ENCODE results near the gene DEPDC1. TPM values are rescaled to one million over a fixed set of nuclear protein-coding genes. Genes with fewer than 3 reads are reported as not detected.

The DEPDC1 gene
- total RNA-seq, 4 donors from 2014 or later: not detected

DNA sequence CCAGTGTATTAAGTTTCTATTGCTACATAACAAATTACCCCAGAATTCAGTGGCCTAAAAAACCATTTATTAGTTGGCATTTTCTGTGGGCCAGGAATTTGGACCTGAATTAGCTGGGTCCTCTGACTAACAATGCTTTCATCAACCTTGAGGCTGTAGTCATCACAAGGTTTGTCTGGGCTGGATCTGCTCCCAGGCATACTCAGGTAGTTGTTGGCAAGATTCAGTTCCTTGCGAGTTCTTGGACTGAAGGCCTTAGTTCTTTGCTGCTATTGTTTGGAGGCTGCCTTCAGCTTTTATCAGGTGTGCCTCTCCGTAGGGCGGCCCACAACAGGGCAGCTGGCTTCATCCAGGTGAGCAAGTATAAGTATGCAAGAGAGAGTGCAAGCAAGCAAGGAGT lies 31.4 kb upstream of the DEPDC1 start:
- Histone ChIP-seq H3K27me3 (no peaks in the 10 kb centered on the region), H3K9me3 (peaks cover 0 to 5% (median 2%) of the 10 kb centered on the region in 4 donors), H3K27ac (no peak overlapping the region), H3K36me3 (no peaks in the 10 kb centered on the region), H3K4me3 (no peak overlapping the region), H3K4me1 (no peaks in the 10 kb centered on the region)
- 100% methylated on average over 3 of the region's 3 CpGs for WGBS, 2 donors
- no peak for DNase-seq (ENCODE audit: low spot score in 2 of 2)
- no peak for TF ChIP-seq POLR2A (IDR thresholded peaks at IDR 0.05)
- TF ChIP-seq, protein P1, sequence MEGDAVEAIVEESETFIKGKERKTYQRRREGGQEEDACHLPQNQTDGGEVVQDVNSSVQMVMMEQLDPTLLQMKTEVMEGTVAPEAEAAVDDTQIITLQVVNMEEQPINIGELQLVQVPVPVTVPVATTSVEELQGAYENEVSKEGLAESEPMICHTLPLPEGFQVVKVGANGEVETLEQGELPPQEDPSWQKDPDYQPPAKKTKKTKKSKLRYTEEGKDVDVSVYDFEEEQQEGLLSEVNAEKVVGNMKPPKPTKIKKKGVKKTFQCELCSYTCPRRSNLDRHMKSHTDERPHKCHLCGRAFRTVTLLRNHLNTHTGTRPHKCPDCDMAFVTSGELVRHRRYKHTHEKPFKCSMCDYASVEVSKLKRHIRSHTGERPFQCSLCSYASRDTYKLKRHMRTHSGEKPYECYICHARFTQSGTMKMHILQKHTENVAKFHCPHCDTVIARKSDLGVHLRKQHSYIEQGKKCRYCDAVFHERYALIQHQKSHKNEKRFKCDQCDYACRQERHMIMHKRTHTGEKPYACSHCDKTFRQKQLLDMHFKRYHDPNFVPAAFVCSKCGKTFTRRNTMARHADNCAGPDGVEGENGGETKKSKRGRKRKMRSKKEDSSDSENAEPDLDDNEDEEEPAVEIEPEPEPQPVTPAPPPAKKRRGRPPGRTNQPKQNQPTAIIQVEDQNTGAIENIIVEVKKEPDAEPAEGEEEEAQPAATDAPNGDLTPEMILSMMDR (IDR thresholded peaks at IDR 0.05): no peak

DNA sequence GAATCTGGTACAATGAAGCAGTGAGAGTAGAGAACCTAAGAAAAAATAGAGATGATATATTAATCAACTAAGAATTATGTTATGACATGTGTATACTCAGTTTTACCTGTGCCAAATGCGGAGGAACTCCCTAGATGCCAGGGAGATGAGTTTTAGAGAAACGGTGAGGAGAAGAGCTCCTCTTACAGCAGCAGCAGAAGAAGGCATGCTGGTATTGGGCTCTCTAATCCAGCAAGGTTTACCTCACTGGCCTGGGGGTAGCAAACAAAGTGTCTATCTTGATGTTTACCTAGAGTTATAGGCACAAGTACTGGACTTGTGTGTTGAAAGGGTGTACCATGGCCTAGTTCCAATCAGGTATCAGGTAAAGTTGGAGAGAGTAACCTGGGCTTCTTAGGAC lies 28.9 kb upstream of the DEPDC1 start:
- Histone ChIP-seq H3K4me3 (no peak overlapping the region), H3K4me1 (no peaks in the 10 kb centered on the region), H3K27me3 (no peaks in the 10 kb centered on the region), H3K9me3 (peaks cover 0 to 1% (median 0%) of the 10 kb centered on the region in 4 donors), H3K27ac (no peak overlapping the region), H3K36me3 (no peaks in the 10 kb centered on the region)
- DNase-seq (ENCODE audit: low spot score in 2 of 2): no peak
- 86 to 91% methylated on average over 2 of the region's 2 CpGs for WGBS, 2 donors
- TF ChIP-seq, protein P1 (IDR thresholded peaks at IDR 0.05): no peak
- no peak for TF ChIP-seq POLR2A (IDR thresholded peaks at IDR 0.05)
- no peak for TF ChIP-seq EP300 (IDR thresholded peaks at IDR 0.05)

DNA sequence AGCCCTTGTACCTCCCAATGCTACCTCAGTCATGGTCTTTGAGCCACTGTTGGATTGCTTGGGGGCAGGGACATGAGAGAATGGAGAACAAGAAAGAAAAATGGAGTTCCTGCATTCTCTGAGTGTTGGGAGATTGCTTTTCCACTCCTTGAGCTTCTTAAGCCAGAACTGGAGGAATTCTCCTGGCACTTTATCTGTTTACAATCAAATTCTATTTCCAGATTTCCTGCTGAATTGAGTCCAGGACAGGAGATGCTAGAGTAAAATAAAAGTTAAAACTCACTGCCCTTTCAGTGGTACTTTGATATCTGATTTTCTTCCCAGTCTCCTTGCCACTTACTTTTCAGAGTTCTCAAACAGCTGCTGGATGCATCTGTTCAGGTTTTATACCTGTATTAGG lies 24.4 kb upstream of the DEPDC1 start:
- DNase-seq (ENCODE audit: low spot score in 2 of 2): no peak
- TF ChIP-seq, protein P1 (IDR thresholded peaks at IDR 0.05): no peak
- TF ChIP-seq POLR2A (IDR thresholded peaks at IDR 0.05) (no peak), EP300 (IDR thresholded peaks at IDR 0.05) (no peak)
- no peaks in the 10 kb centered on the region for H3K36me3 ChIP-seq
- no peaks in the 10 kb centered on the region for H3K4me1 ChIP-seq
- no peak overlapping the region for H3K27ac ChIP-seq
- H3K27me3 ChIP-seq: no peaks in the 10 kb centered on the region
- H3K4me3 ChIP-seq: no peak overlapping the region
- H3K9me3 ChIP-seq: no peaks in the 10 kb centered on the region

DNA sequence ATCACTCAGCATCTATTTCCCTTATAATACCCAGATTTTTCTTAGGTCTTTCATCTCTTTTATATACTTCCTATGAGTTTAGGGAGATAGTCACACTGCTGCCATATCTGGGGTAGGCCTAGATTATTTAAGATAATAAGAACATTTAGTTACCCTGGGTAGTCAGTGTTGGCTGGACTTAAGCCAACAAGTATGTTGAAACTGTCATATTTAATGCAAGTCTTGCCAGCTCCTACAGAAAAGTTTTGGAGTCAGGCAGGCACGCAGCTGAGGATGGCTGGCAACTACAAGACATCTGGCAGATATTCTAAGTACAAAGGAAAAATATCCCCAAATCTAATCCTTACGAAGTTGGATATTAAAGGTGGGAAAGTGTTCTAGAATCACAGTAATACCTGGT lies 19.2 kb upstream of the DEPDC1 start:
- no peaks in the 10 kb centered on the region for H3K9me3 ChIP-seq
- no peaks in the 10 kb centered on the region for H3K4me1 ChIP-seq
- no peak overlapping the region for H3K4me3 ChIP-seq
- TF ChIP-seq, protein P1 (IDR thresholded peaks at IDR 0.05): no peak
- TF ChIP-seq EP300 (IDR thresholded peaks at IDR 0.05) (no peak), POLR2A (IDR thresholded peaks at IDR 0.05) (no peak)
- no peaks in the 10 kb centered on the region for H3K27me3 ChIP-seq
- DNase-seq (ENCODE audit: low spot score in 2 of 2): no peak
- 43 to 61% methylated on average over 2 of the region's 2 CpGs for whole genome bisulfite sequencing, 2 donors
- no peaks in the 10 kb centered on the region for H3K36me3 ChIP-seq
- H3K27ac ChIP-seq: no peak overlapping the region

DNA sequence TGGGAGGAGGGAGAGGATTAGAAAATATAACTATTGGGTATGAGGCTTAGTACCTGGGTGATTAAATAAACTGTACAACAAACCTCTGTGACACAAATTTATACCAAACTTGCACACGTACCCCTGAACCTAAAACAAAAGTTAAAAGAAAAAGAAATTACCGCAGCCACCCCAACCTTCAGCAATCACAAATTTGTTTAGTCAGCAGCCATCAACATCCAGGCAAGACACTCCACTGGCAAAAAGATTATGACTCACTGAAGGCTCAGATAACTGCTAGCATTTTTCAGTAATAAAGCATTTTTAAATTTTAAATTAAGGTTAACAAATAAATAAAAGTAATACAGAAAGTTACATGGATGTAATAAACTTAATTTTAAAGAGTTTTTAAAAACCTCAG lies 14.4 kb upstream of the DEPDC1 start:
- TF ChIP-seq, protein P1 (IDR thresholded peaks at IDR 0.05): no peak
- TF ChIP-seq POLR2A (IDR thresholded peaks at IDR 0.05) (no peak), EP300 (IDR thresholded peaks at IDR 0.05) (no peak)
- Histone ChIP-seq H3K27me3 (no peaks in the 10 kb centered on the region), H3K27ac (no peak overlapping the region), H3K9me3 (no peaks in the 10 kb centered on the region), H3K36me3 (no peaks in the 10 kb centered on the region), H3K4me3 (no peak overlapping the region), H3K4me1 (no peaks in the 10 kb centered on the region)
- no peak for DNase-seq (ENCODE audit: low spot score in 2 of 2)
- 91 to 96% methylated on average over 2 of the region's 2 CpGs for WGBS, 2 donors

Measured in tibial nerve (tissue), 4 donors.